Measurements from ENCODE around the gene DHX35. TPM values are rescaled to one million over a fixed set of nuclear protein-coding genes. Genes with fewer than 3 reads are reported as not detected.
A peak's percentile ranks its signal among the peaks of the same experiment; 100 is the strongest.

The DHX35 gene
- total and polyA plus RNA-seq, 2 of the 8 experiments (the other 6 are each of a cell fraction or from before 2014, with no cell fraction given) = 21.9 to 27.7 TPM

GRCh38 chr20:39050555-39050902, 88.4 kb downstream of the DHX35 start:
- no peaks in the 10 kb centered on the region for H3K79me1 ChIP-seq (ENCODE audit: low read depth, low read length)

More at GRCh38 chr20:39050555-39050902, 88.4 kb downstream of the DHX35 start:
- Histone ChIP-seq H3K14ac (ENCODE audit: insufficient read length) (no peak overlapping the region), H3K23me2 (ENCODE audit: low read depth, low read length) (peaks cover 6% of the 10 kb centered on the region), H2BK5ac (ENCODE audit: low read depth, low read length) (0 out of 2 replicates have a peak overlapping the region, but pooled peaks have one; percentile 75), H3K56ac (replicated peaks; ENCODE audit: insufficient read length, low read depth, low read length) (peak overlapping the region; percentile 10), H3K9me3 (ENCODE audit: insufficient read depth in 2 of 2, low read depth in 1 of 2, low read length in 1 of 2) (no peaks in the 10 kb centered on the region), H2BK15ac (ENCODE audit: low read length) (no peak overlapping the region), H2AK5ac (ENCODE audit: low read depth, low read length) (no peak overlapping the region), H3K4me2 (ENCODE audit: insufficient read depth in 1 of 2, low read depth in 2 of 2, low read length in 2 of 2) (peak overlapping the region; percentile 37 to 94), H4K91ac (replicated peaks; ENCODE audit: insufficient read length, low read length) (no peak overlapping the region), H3K79me2 (ENCODE audit: control insufficient read depth in 1 of 2, insufficient read depth in 2 of 2, low read length in 2 of 2) (no peaks in the 10 kb centered on the region), H2AFZ (ENCODE audit: low read length) (peak overlapping the region; percentile 96), H3K4me1 (replicated peaks in 1 of 4; ENCODE audit: control insufficient read depth in 3 of 4, insufficient read depth in 4 of 4, low read length in 3 of 4) (peaks cover 0 to 6% (median under 1%) of the 10 kb centered on the region in 4 experiments; a peak in 3 of 7 replicates), H3K4me3 (ENCODE audit: extremely low read depth in 1 of 4, insufficient read depth in 2 of 4, low read depth in 3 of 4, low read length in 4 of 4) (peak overlapping the region; percentile 16 to 76 (median 64); a peak in 7 of 8 replicates), H4K20me1 (replicated peaks in 1 of 2; ENCODE audit: control insufficient read depth in 1 of 2, insufficient read depth in 2 of 2, low read length in 2 of 2) (peaks cover 0 to 2% of the 10 kb centered on the region in 2 experiments), H4K8ac (ENCODE audit: extremely low read depth, insufficient read depth, low read length) (peak overlapping the region; percentile 28; the same call in 1 of the 2 replicates), H3K23ac (ENCODE audit: insufficient read length) (no peak overlapping the region), H2BK20ac (ENCODE audit: low read length) (no peak overlapping the region), H3K18ac (ENCODE audit: extremely low read depth, low read length) (peak overlapping the region; percentile 83; the same call in 1 of the 2 replicates), H4K5ac (ENCODE audit: insufficient read length, low read depth, low read length) (no peak overlapping the region), H3K36me3 (ENCODE audit: control insufficient read depth in 2 of 4, insufficient read depth in 4 of 4, low read length in 3 of 4) (no peaks in the 10 kb centered on the region), H2BK120ac (replicated peaks; ENCODE audit: low read depth, low read length) (no peak overlapping the region), H3K27ac (ENCODE audit: low read depth, low read length) (no peak overlapping the region), H2BK12ac (ENCODE audit: low read depth, low read length) (no peak overlapping the region), H3K9ac (replicated peaks in 1 of 4; ENCODE audit: extremely low read depth in 1 of 4, low read depth in 3 of 4, low read length in 3 of 4) (no peak overlapping the region), H3K27me3 (replicated peaks in 1 of 4; ENCODE audit: control insufficient read depth in 3 of 4, extremely low read depth in 1 of 4, insufficient read depth in 3 of 4, low read length in 3 of 4) (peaks cover 0 to 10% (median 6%) of the 10 kb centered on the region in 4 experiments; a peak in 4 of 7 replicates), H3K4ac (replicated peaks; ENCODE audit: insufficient read length, low read depth, low read length) (no peak overlapping the region)
- no peak for DNase-seq (ENCODE audit: low read depth in 1 of 2, low spot score in 2 of 2)
- 68% methylated on average over 4 of the region's 4 CpGs; no CpG with 5 or more reads in 1 of the 2 experiments for WGBS, 2 experiments (ENCODE audit: extremely low coverage in 1 of 2, insufficient coverage in 1 of 2, insufficient read length in 1 of 2, insufficient replicate concordance in 2 of 2, low coverage in 1 of 2, low lambda C conversion rate in 2 of 2, missing lambda C conversion rate in 1 of 2)
- ChIA-PET POLR2A (ENCODE audit: partially characterized antibody) (interaction anchor here (1.1 to 2.2 kb wide), 4 partner anchors 29 to 124 kb away, joined by 3 to 8 read pairs (median 3); partner anchors contain the start of gene FAM83D), CTCF (ENCODE audit: partially characterized antibody) (interaction anchor here (0.6 to 5.4 kb wide), 22 partner anchors 10 to 325 kb away, joined by 3 to 127 read pairs (median 5); no protein-coding TSS in a partner anchor)
- TF ChIP-seq CHD2 (IDR thresholded peaks at IDR 0.05; ENCODE audit: low read length) (no peak), EGR1 (IDR thresholded peaks at IDR 0.05; ENCODE audit: borderline replicate concordance, low read depth, low read length) (no peak), MAFK (IDR thresholded peaks at IDR 0.05; ENCODE audit: low read depth, low read length) (no peak), TCF12 (IDR thresholded peaks at IDR 0.05; ENCODE audit: low read depth, low read length) (no peak), JUN (IDR thresholded peaks at IDR 0.05; ENCODE audit: low read depth, low read length) (no peak), RFX5 (IDR thresholded peaks at IDR 0.05; ENCODE audit: borderline replicate concordance, low read depth, low read length) (no peak), BCL11A (IDR thresholded peaks at IDR 0.05; ENCODE audit: low read depth in 2 of 2, low read length in 2 of 2) (no peak), KDM1A (IDR thresholded peaks at IDR 0.05; ENCODE audit: borderline replicate concordance, low read length) (no peak), BRCA1 (IDR thresholded peaks at IDR 0.05; ENCODE audit: low read depth, low read length) (no peak), EZH2 (IDR thresholded peaks at IDR 0.05; ENCODE audit: low read depth, low read length, severe bottlenecking) (no peak)
- no peak for FAIRE-seq
